Neural progenitor cell (in vitro differentiated cells): Measurements from ENCODE around the gene HK1. TPM values are rescaled to one million over a fixed set of nuclear protein-coding genes. Genes with fewer than 3 reads are reported as not detected.

Experiments
- DNase-seq: peaks from one replicate; pipeline ENCODE4 v3.0.0-alpha.2; 2016; ENCODE audit warnings: low spot score
- H2AFZ ChIP-seq: fragments of 200-600 bp; sonication (generic); replicated peaks from 2 replicates; pipeline ENCODE4 v1.6.1; 2016; ENCODE audit warnings: antibody characterized with exemption
- H3F3A ChIP-seq: fragments of 200-600 bp; sonication (generic); 2 replicates; pipeline ENCODE4 v1.6.1; 2016; ENCODE audit warnings: antibody characterized with exemption, low read depth
- H3K27ac ChIP-seq: fragments of 200-600 bp; sonication (generic); 2 replicates; pipeline ENCODE4 v1.5.1; 2016; ENCODE audit warnings: mild to moderate bottlenecking
- H3K27me3 ChIP-seq: fragments of 200-600 bp; sonication (generic); 2 replicates; pipeline ENCODE4 v1.6.1; 2016; ENCODE audit warnings: mild to moderate bottlenecking, moderate library complexity
- H3K36me3 ChIP-seq: fragments of 200-600 bp; sonication (generic); 2 replicates; pipeline ENCODE4 v1.5.1; 2016
- H3K4me1 ChIP-seq: fragments of 200-600 bp; sonication (generic); 2 replicates; pipeline ENCODE4 v1.6.1; 2016; ENCODE audit warnings: mixed run types
- H3K4me2 ChIP-seq: fragments of 200-600 bp; sonication (generic); 2 replicates; pipeline ENCODE4 v1.6.1; 2016
- H3K4me3 ChIP-seq: fragments of 200-600 bp; sonication (generic); 2 replicates; pipeline ENCODE4 v1.5.1; 2016
- H3K79me2 ChIP-seq: fragments of 200-600 bp; sonication (generic); 2 replicates; pipeline ENCODE4 v1.6.1; 2016; ENCODE audit warnings: low read depth
- H3K9ac ChIP-seq: fragments of 200-600 bp; sonication (generic); 2 replicates; pipeline ENCODE4 v1.6.1; 2016
- H3K9me3 ChIP-seq: fragments of 200-600 bp; sonication (generic); 2 replicates; pipeline ENCODE4 v1.5.1; 2016; ENCODE audit warnings: low read depth
- H4K20me1 ChIP-seq: fragments of 200-600 bp; sonication (generic); 2 replicates; pipeline ENCODE4 v1.6.1; 2016; ENCODE audit warnings: low read depth
- H3K27ac Mint-ChIP-seq: 3 replicates; pipeline ENCODE4 v1.8.0; 2021; ENCODE audit warnings: mixed read lengths
- H3K27me3 Mint-ChIP-seq: 2 replicates; pipeline ENCODE4 v1.8.0; 2022; ENCODE audit warnings: low read depth, mild to moderate bottlenecking, inconsistent platforms, moderate library complexity, mixed read lengths; ENCODE audit not compliant: insufficient read depth
- H3K36me3 Mint-ChIP-seq: 3 replicates; pipeline ENCODE4 v1.8.0; 2021; ENCODE audit warnings: mixed read lengths
- H3K4me1 Mint-ChIP-seq: 3 replicates; pipeline ENCODE4 v1.8.0; 2021; ENCODE audit warnings: mixed read lengths
- H3K4me3 Mint-ChIP-seq: 3 replicates; pipeline ENCODE4 v1.8.0; 2021; ENCODE audit warnings: mild to moderate bottlenecking, moderate library complexity, mixed read lengths
- H3K9me3 Mint-ChIP-seq: 3 replicates; pipeline ENCODE4 v1.8.0; 2020; ENCODE audit warnings: mixed read lengths
- EZH2 ChIP-seq: fragments of 200-600 bp; sonication (generic); IDR thresholded peaks from 2 replicates; pipeline ENCODE4 v1.6.1; 2017; ENCODE audit warnings: antibody characterized with exemption, mild to moderate bottlenecking, moderate library complexity
- EZH2phosphoT487 ChIP-seq: fragments of 200-600 bp; sonication (generic); IDR thresholded peaks from 2 replicates; pipeline ENCODE4 v1.6.1; 2017; ENCODE audit warnings: antibody characterized with exemption
- total RNA-seq: library from RNA; depleted of rRNA; stranded (reverse); fragments of >200 nt; gene quantifications from 2 replicates; pipeline ENCODE4 v1.2.3, GENCODE V29; 2015; ENCODE audit warnings: low replicate concordance
- TF ChIP-seq, protein P1 (sequence below): fragments of 200-600 bp; sonication (generic); IDR thresholded peaks from 2 replicates; pipeline ENCODE4 v1.5.1; 2017; ENCODE audit warnings: antibody characterized with exemption, mild to moderate bottlenecking

The HK1 gene
- total RNA-seq, 1 donor from 2014 or later: 30.1 TPM

DNA sequence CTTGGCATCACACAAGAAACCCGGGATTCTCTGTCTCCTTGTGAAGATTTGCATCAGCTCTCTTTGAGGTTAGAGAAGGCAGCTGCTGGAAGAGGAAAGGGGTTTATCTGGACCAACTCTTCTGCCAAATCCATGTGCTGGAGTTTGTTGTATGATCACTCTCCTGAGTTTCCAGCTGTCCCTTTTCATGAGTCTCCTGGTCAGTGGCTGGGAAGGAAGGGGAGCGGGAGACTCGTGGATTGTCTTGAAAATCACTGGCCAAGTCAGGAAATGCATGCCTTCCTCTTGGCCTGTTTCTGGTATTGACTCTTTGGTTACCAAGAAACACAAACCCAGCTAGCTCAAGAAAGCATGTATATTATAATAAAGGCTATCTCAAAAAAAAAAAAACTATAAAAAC, 99.6 kb downstream of the HK1 start:
- no peaks in the 10 kb centered on the region for H3K36me3 ChIP-seq

DNA sequence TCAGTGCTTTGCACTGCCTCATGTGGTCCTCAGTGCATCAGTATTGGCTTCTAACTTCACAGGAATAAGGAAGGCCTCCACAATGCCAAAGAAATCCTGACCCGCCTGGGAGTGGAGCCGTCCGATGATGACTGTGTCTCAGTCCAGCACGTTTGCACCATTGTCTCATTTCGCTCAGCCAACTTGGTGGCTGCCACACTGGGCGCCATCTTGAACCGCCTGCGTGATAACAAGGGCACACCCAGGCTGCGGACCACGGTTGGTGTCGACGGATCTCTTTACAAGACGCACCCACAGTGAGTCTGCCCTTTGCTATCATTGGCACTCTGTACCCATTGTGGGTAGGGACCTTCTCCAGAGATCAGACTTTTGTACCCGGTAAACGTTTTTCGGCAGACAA, 101.5 kb downstream of the HK1 start:
- Histone ChIP-seq H3K27ac (no peak overlapping the region), H3K4me2 (no peak overlapping the region), H3K9ac (no peak overlapping the region), H3K36me3 (no peaks in the 10 kb centered on the region), H3K4me1 (peaks cover 9% of the 10 kb centered on the region), H3K27me3 (no peaks in the 10 kb centered on the region), H2AFZ (no peak overlapping the region), H3K79me2 (no peaks in the 10 kb centered on the region), H3F3A (peaks cover 4% of the 10 kb centered on the region), H3K9me3 (no peaks in the 10 kb centered on the region), H4K20me1 (no peaks in the 10 kb centered on the region), H3K4me3 (no peak overlapping the region)
- peaks cover 2% of the 10 kb centered on the region for H3K27me3 Mint-ChIP-seq
- H3K4me1 Mint-ChIP-seq: peaks cover 5% of the 10 kb centered on the region
- no peaks in the 10 kb centered on the region for H3K9me3 Mint-ChIP-seq
- H3K36me3 Mint-ChIP-seq: peaks cover 18% of the 10 kb centered on the region
- H3K27ac Mint-ChIP-seq: no peak overlapping the region
- no peak for DNase-seq
- no peak overlapping the region for H3K4me3 Mint-ChIP-seq
- TF ChIP-seq EZH2 (no peak), EZH2phosphoT487 (no peak)
- TF ChIP-seq, protein P1, sequence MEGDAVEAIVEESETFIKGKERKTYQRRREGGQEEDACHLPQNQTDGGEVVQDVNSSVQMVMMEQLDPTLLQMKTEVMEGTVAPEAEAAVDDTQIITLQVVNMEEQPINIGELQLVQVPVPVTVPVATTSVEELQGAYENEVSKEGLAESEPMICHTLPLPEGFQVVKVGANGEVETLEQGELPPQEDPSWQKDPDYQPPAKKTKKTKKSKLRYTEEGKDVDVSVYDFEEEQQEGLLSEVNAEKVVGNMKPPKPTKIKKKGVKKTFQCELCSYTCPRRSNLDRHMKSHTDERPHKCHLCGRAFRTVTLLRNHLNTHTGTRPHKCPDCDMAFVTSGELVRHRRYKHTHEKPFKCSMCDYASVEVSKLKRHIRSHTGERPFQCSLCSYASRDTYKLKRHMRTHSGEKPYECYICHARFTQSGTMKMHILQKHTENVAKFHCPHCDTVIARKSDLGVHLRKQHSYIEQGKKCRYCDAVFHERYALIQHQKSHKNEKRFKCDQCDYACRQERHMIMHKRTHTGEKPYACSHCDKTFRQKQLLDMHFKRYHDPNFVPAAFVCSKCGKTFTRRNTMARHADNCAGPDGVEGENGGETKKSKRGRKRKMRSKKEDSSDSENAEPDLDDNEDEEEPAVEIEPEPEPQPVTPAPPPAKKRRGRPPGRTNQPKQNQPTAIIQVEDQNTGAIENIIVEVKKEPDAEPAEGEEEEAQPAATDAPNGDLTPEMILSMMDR: no peak

More for the DNA sequence above, 99.6 kb downstream of the HK1 start:
- TF ChIP-seq EZH2phosphoT487 (no peak), EZH2 (no peak)
- TF ChIP-seq, protein P1: no peak
- Histone ChIP-seq H2AFZ (no peak overlapping the region), H3K9ac (no peak overlapping the region), H4K20me1 (no peaks in the 10 kb centered on the region), H3K4me3 (no peak overlapping the region), H3K9me3 (no peaks in the 10 kb centered on the region), H3K79me2 (no peaks in the 10 kb centered on the region), H3K4me2 (no peak overlapping the region), H3F3A (peaks cover 4% of the 10 kb centered on the region), H3K27ac (no peak overlapping the region), H3K27me3 (no peaks in the 10 kb centered on the region), H3K4me1 (peaks cover 9% of the 10 kb centered on the region)
- H3K27ac Mint-ChIP-seq: no peak overlapping the region
- H3K4me1 Mint-ChIP-seq: peaks cover 5% of the 10 kb centered on the region
- peaks cover 16% of the 10 kb centered on the region for H3K36me3 Mint-ChIP-seq
- H3K9me3 Mint-ChIP-seq: no peaks in the 10 kb centered on the region
- H3K27me3 Mint-ChIP-seq: peaks cover 7% of the 10 kb centered on the region
- no peak for DNase-seq
- no peak overlapping the region for H3K4me3 Mint-ChIP-seq

GRCh38 chr10:69382382-69383117, 104.3 kb downstream of the HK1 start:
- H3K27ac ChIP-seq: no peak overlapping the region

More at GRCh38 chr10:69382382-69383117, 104.3 kb downstream of the HK1 start:
- Mint-ChIP-seq H3K27ac (no peak overlapping the region), H3K4me3 (no peak overlapping the region), H3K36me3 (peaks cover 24% of the 10 kb centered on the region), H3K9me3 (no peaks in the 10 kb centered on the region), H3K27me3 (no peaks in the 10 kb centered on the region), H3K4me1 (no peaks in the 10 kb centered on the region)
- no peaks in the 10 kb centered on the region for H3K4me1 ChIP-seq
- no peaks in the 10 kb centered on the region for H3K36me3 ChIP-seq
- H3K9me3 ChIP-seq: no peaks in the 10 kb centered on the region
- H3K4me3 ChIP-seq: no peak overlapping the region
- TF ChIP-seq, protein P1: no peak
- TF ChIP-seq EZH2 (no peak), EZH2phosphoT487 (no peak)
- no peak overlapping the region for H2AFZ ChIP-seq
- no peak for DNase-seq
- no peaks in the 10 kb centered on the region for H3K27me3 ChIP-seq
- no peak overlapping the region for H3K4me2 ChIP-seq
- H3K9ac ChIP-seq: no peak overlapping the region
- no peaks in the 10 kb centered on the region for H4K20me1 ChIP-seq
- no peaks in the 10 kb centered on the region for H3K79me2 ChIP-seq
- no peaks in the 10 kb centered on the region for H3F3A ChIP-seq
